ENCODE data around the gene SULT1A2.

DNA sequence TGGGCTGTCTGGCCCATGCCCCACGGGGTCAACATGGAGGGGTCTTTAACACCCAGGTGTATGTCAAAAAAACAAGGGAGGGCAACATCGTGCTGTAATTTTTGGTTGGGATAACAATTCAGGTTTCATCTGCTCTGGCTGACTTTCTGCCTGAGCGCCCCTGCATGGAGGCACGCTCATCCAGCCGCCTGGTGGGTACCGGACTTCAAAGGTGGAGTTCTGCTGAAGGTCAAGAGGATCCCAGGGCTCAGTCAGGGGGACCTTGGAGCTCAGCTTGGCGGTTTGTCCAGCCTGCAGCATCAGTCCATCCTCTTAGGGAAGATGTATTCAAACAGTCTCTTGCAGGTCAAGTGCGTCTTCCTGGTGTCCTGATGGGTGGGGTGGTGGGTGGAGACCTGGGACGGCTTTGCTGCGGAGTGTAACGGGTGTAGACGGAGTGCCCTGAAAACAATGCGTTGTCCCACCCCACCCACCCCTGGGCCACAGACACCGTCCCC is 48.5 kb downstream of the SULT1A2 start:
- TF ChIP-seq, protein P1, sequence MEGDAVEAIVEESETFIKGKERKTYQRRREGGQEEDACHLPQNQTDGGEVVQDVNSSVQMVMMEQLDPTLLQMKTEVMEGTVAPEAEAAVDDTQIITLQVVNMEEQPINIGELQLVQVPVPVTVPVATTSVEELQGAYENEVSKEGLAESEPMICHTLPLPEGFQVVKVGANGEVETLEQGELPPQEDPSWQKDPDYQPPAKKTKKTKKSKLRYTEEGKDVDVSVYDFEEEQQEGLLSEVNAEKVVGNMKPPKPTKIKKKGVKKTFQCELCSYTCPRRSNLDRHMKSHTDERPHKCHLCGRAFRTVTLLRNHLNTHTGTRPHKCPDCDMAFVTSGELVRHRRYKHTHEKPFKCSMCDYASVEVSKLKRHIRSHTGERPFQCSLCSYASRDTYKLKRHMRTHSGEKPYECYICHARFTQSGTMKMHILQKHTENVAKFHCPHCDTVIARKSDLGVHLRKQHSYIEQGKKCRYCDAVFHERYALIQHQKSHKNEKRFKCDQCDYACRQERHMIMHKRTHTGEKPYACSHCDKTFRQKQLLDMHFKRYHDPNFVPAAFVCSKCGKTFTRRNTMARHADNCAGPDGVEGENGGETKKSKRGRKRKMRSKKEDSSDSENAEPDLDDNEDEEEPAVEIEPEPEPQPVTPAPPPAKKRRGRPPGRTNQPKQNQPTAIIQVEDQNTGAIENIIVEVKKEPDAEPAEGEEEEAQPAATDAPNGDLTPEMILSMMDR (IDR thresholded peaks at IDR 0.05), result no peak
- TF ChIP-seq POLR2AphosphoS5 (IDR thresholded peaks at IDR 0.05), result no peak

All from upper lobe of left lung (tissue), 4 donors.